ENCODE measurements around the gene TMEM209. TPM values are rescaled to one million over a fixed set of nuclear protein-coding genes. Genes with fewer than 3 reads are reported as not detected.

The TMEM209 gene
- total RNA-seq, 1 donor from 2014 or later = 38.9 TPM

DNA sequence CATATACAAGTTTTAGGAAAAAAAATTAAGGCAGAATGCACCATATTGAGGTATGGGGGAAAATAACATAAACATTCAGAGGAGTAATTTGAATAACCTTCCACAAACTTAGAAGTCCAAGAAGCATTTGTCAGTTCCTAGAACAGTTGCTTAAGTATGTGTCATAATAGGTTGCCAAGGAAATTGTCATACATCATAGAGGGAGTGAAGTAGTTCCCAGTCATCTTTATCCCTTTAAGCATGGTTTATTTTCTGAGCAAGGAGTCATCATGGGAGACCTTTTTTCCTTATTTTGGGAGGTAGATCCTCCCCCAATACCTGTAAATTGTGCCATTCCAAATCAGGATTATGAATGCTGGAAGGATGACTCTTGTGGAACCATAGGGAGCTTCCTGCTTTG, 2.4 kb upstream of the TMEM209 start, which contains the start of gene SSMEM1:
Gene SSMEM1 (plus strand): TSS at position 219 of the 400 bp plus-strand sequence. CDS start 51 bp downstream, at position 270.
- Histone ChIP-seq H3K9ac (no peak within 1 kb of the TSS), H3K27me3 (no peaks in the 10 kb centered on the region), H3K4me1 (peaks cover 17% of the 10 kb centered on the region), H3K4me2 (no peak within 1 kb of the TSS), H2AFZ (replicated peaks) (no peak within 1 kb of the TSS), H3K79me2 (ENCODE audit: low read depth) (peaks cover 24% of the 10 kb centered on the region), H3K27ac (no peak within 1 kb of the TSS), H3K9me3 (ENCODE audit: low read depth) (no peaks in the 10 kb centered on the region), H3F3A (ENCODE audit: low read depth) (peaks cover 8% of the 10 kb centered on the region), H3K36me3 (peaks cover 11% of the 10 kb centered on the region), H3K4me3 (no peak within 1 kb of the TSS), H4K20me1 (ENCODE audit: low read depth) (no peaks in the 10 kb centered on the region)
- H3K27ac Mint-ChIP-seq = peak within 1 kb of the TSS; percentile 79
- peaks cover 37% of the 10 kb centered on the region for H3K4me1 Mint-ChIP-seq
- peaks cover 5% of the 10 kb centered on the region for H3K27me3 Mint-ChIP-seq (ENCODE audit: insufficient read depth, low read depth)
- no peaks in the 10 kb centered on the region for H3K9me3 Mint-ChIP-seq
- no peak for DNase-seq (ENCODE audit: low spot score)
- TF ChIP-seq CTCF (IDR thresholded peaks at IDR 0.05) (no peak), EZH2phosphoT487 (IDR thresholded peaks at IDR 0.05) (no peak), EZH2 (IDR thresholded peaks at IDR 0.05) (no peak)
- peak within 1 kb of the TSS; percentile 57 for H3K4me3 Mint-ChIP-seq
- peaks cover 6% of the 10 kb centered on the region for H3K36me3 Mint-ChIP-seq

GRCh38 chr7:130207033-130207432, 1.8 kb upstream of the TMEM209 start:
- peak overlapping the region; percentile 57 for H3K4me3 Mint-ChIP-seq
- no peak overlapping the region for H3K4me3 ChIP-seq
- H2AFZ ChIP-seq (replicated peaks) = no peak overlapping the region
- no peak overlapping the region for H3K4me2 ChIP-seq
- TF ChIP-seq CTCF (IDR thresholded peaks at IDR 0.05) (no peak), EZH2 (IDR thresholded peaks at IDR 0.05) (no peak), EZH2phosphoT487 (IDR thresholded peaks at IDR 0.05) (no peak)
- no peak overlapping the region for H3K27ac ChIP-seq
- H3F3A ChIP-seq (ENCODE audit: low read depth) = peaks cover 8% of the 10 kb centered on the region
- no peaks in the 10 kb centered on the region for H4K20me1 ChIP-seq (ENCODE audit: low read depth)
- DNase-seq (ENCODE audit: low spot score) = no peak
- H3K9ac ChIP-seq = no peak overlapping the region
- no peaks in the 10 kb centered on the region for H3K27me3 ChIP-seq
- H3K27me3 Mint-ChIP-seq (ENCODE audit: insufficient read depth, low read depth) = peaks cover 5% of the 10 kb centered on the region
- peaks cover 10% of the 10 kb centered on the region for H3K36me3 Mint-ChIP-seq
- H3K79me2 ChIP-seq (ENCODE audit: low read depth) = peaks cover 24% of the 10 kb centered on the region
- peak overlapping the region; percentile 79 for H3K27ac Mint-ChIP-seq
- H3K9me3 Mint-ChIP-seq = no peaks in the 10 kb centered on the region
- H3K36me3 ChIP-seq = peaks cover 15% of the 10 kb centered on the region
- H3K9me3 ChIP-seq (ENCODE audit: low read depth) = no peaks in the 10 kb centered on the region
- peaks cover 17% of the 10 kb centered on the region for H3K4me1 ChIP-seq
- peaks cover 37% of the 10 kb centered on the region for H3K4me1 Mint-ChIP-seq

- DNase-seq (ENCODE audit: low spot score) = no peak
- Histone ChIP-seq H3K27me3 (no peaks in the 10 kb centered on the region), H3K4me1 (peaks cover 10% of the 10 kb centered on the region), H3K9ac (no peak overlapping the region), H3K4me2 (no peak overlapping the region), H3K4me3 (no peak overlapping the region), H3K79me2 (ENCODE audit: low read depth) (peaks cover 31% of the 10 kb centered on the region), H3K36me3 (peaks cover 44% of the 10 kb centered on the region), H3K9me3 (ENCODE audit: low read depth) (no peaks in the 10 kb centered on the region), H3K27ac (no peak overlapping the region), H3F3A (ENCODE audit: low read depth) (peaks cover 8% of the 10 kb centered on the region), H4K20me1 (ENCODE audit: low read depth) (no peaks in the 10 kb centered on the region), H2AFZ (replicated peaks) (no peak overlapping the region)
- Mint-ChIP-seq H3K27me3 (ENCODE audit: insufficient read depth, low read depth) (peaks cover 5% of the 10 kb centered on the region), H3K4me1 (peaks cover 25% of the 10 kb centered on the region), H3K9me3 (no peaks in the 10 kb centered on the region), H3K27ac (no peak overlapping the region), H3K4me3 (no peak overlapping the region), H3K36me3 (peaks cover 37% of the 10 kb centered on the region)
- TF ChIP-seq CTCF (IDR thresholded peaks at IDR 0.05) (no peak), EZH2phosphoT487 (IDR thresholded peaks at IDR 0.05) (no peak), EZH2 (IDR thresholded peaks at IDR 0.05) (no peak)
These were observed 3.4 kb downstream of the TMEM209 start for GRCh38 chr7:130201796-130202195.
